IPS DF 6.9 (cell line): ENCODE results near the gene NACC1.
A peak's percentile ranks its signal among the peaks of the same experiment; 100 is the strongest.

Experiments
- DNase-seq: peaks from one replicate; pipeline ENCODE4 v3.0.0-alpha.2; 2013; ENCODE audit warnings: low read depth, low spot score
- H3K27ac ChIP-seq: one replicate; pipeline ENCODE4 v1.5.1; 2013; ENCODE audit warnings: low read length, control low read depth
- H3K27me3 ChIP-seq: 2 replicates; pipeline ENCODE4 v1.6.1; 2013; ENCODE audit warnings: mild to moderate bottlenecking, low read length; ENCODE audit not compliant: control insufficient read depth, insufficient read depth
- H3K36me3 ChIP-seq: 2 replicates; pipeline ENCODE4 v1.6.1; 2013; ENCODE audit warnings: low read length; ENCODE audit not compliant: control insufficient read depth, insufficient read depth
- H3K4me1 ChIP-seq: 2 replicates; pipeline ENCODE4 v1.6.1; 2013; ENCODE audit warnings: low read length; ENCODE audit not compliant: control insufficient read depth, insufficient read depth
- H3K4me3 ChIP-seq: 2 replicates; pipeline ENCODE4 v1.5.1; 2013; ENCODE audit warnings: mild to moderate bottlenecking, low read length
- H3K9me3 ChIP-seq: 2 replicates; pipeline ENCODE4 v1.6.1; 2013; ENCODE audit warnings: low read length, inconsistent platforms; ENCODE audit not compliant: control insufficient read depth, insufficient read depth
- WGBS: extraction: QIAGEN DNeasy Blood & Tissue Kit; methylation state at CpG from one replicate; pipeline ENCODE4 v1.1.7; 2013; ENCODE audit warnings: mixed read lengths, missing lambda C conversion rate; ENCODE audit not compliant: insufficient read length, insufficient coverage; 5-methylcytosine and 5-hydroxymethylcytosine counted together

The NACC1 gene

GRCh38 chr19:13094771-13095392, 23.2 kb upstream of the NACC1 start:
- Histone ChIP-seq H3K4me3 (peak overlapping the region; percentile 31; the same call in 1 of the 2 replicates), H3K36me3 (no peaks in the 10 kb centered on the region), H3K9me3 (no peaks in the 10 kb centered on the region), H3K27ac (no peak overlapping the region), H3K27me3 (peaks cover 19% of the 10 kb centered on the region), H3K4me1 (peaks cover 5% of the 10 kb centered on the region; the same call in 1 of the 2 replicates)
- no CpG with 5 or more reads among the region's 16 CpGs for WGBS
- no peak for DNase-seq

- Histone ChIP-seq H3K4me1 (peaks cover 5% of the 10 kb centered on the region; the same call in 1 of the 2 replicates), H3K27ac (no peak overlapping the region), H3K4me3 (peak overlapping the region; percentile 31; the same call in 1 of the 2 replicates), H3K36me3 (no peaks in the 10 kb centered on the region), H3K9me3 (no peaks in the 10 kb centered on the region), H3K27me3 (peaks cover 24% of the 10 kb centered on the region)
- WGBS: no CpG with 5 or more reads among the region's 25 CpGs
- no peak for DNase-seq
Observed at GRCh38 chr19:13095393-13095784, 22.7 kb upstream of the NACC1 start.

GRCh38 chr19:13095934-13096927, 21.8 kb upstream of the NACC1 start:
- H3K27me3 ChIP-seq: peaks cover 25% of the 10 kb centered on the region
- DNase-seq: no peak
- peak overlapping the region; percentile 16; the same call in 1 of the 2 replicates for H3K4me3 ChIP-seq
- no peaks in the 10 kb centered on the region for H3K36me3 ChIP-seq
- H3K4me1 ChIP-seq: peaks cover 5% of the 10 kb centered on the region; the same call in 1 of the 2 replicates
- no CpG with 5 or more reads among the region's 44 CpGs for WGBS
- H3K27ac ChIP-seq: no peak overlapping the region
- no peaks in the 10 kb centered on the region for H3K9me3 ChIP-seq

GRCh38 chr19:13097033-13097462, 21.0 kb upstream of the NACC1 start:
- no peak for DNase-seq
- H3K9me3 ChIP-seq: no peaks in the 10 kb centered on the region
- H3K4me3 ChIP-seq: no peak overlapping the region
- H3K27me3 ChIP-seq: peaks cover 28% of the 10 kb centered on the region
- H3K4me1 ChIP-seq: 0 out of 2 replicates have a peak, but pooled peaks cover 1% of the 10 kb centered on the region
- no peak overlapping the region for H3K27ac ChIP-seq
- H3K36me3 ChIP-seq: no peaks in the 10 kb centered on the region
- no CpG with 5 or more reads among the region's 20 CpGs for WGBS

GRCh38 chr19:13097463-13098258, 20.4 kb upstream of the NACC1 start:
- Histone ChIP-seq H3K36me3 (no peaks in the 10 kb centered on the region), H3K4me1 (0 out of 2 replicates have a peak, but pooled peaks cover 1% of the 10 kb centered on the region), H3K4me3 (no peak overlapping the region; the same call in 1 of the 2 replicates), H3K9me3 (no peaks in the 10 kb centered on the region), H3K27me3 (peaks cover 28% of the 10 kb centered on the region), H3K27ac (no peak overlapping the region)
- DNase-seq: no peak
- no CpG with 5 or more reads among the region's 69 CpGs for WGBS

- Histone ChIP-seq H3K9me3 (no peaks in the 10 kb centered on the region), H3K4me1 (peaks cover 5% of the 10 kb centered on the region; the same call in 1 of the 2 replicates), H3K27ac (no peak overlapping the region), H3K36me3 (no peaks in the 10 kb centered on the region), H3K27me3 (peaks cover 28% of the 10 kb centered on the region), H3K4me3 (no peak overlapping the region)
- no peak for DNase-seq
- whole genome bisulfite sequencing: no CpG with 5 or more reads among the region's 58 CpGs
Observed at GRCh38 chr19:13098277-13099072, 19.6 kb upstream of the NACC1 start.

- DNase-seq: no peak
- no CpG with 5 or more reads among the region's 77 CpGs for WGBS
- Histone ChIP-seq H3K9me3 (no peaks in the 10 kb centered on the region), H3K27ac (no peak overlapping the region), H3K27me3 (peaks cover 25% of the 10 kb centered on the region), H3K36me3 (no peaks in the 10 kb centered on the region), H3K4me3 (peak overlapping the region; percentile 4; the same call in 1 of the 2 replicates), H3K4me1 (peaks cover 4% of the 10 kb centered on the region; the same call in 1 of the 2 replicates)
Observed at GRCh38 chr19:13099073-13099999, 18.7 kb upstream of the NACC1 start.

- Histone ChIP-seq H3K4me1 (peaks cover 4% of the 10 kb centered on the region; the same call in 1 of the 2 replicates), H3K9me3 (no peaks in the 10 kb centered on the region), H3K36me3 (no peaks in the 10 kb centered on the region), H3K4me3 (no peak overlapping the region), H3K27ac (no peak overlapping the region), H3K27me3 (peaks cover 24% of the 10 kb centered on the region)
- no peak for DNase-seq
- WGBS: no CpG with 5 or more reads among the region's 12 CpGs
Observed at GRCh38 chr19:13100031-13100588, 18.0 kb upstream of the NACC1 start.
